HepG2 (cell line): ENCODE data around the gene KCNJ4. TPM values are rescaled to one million over a fixed set of nuclear protein-coding genes. Genes with fewer than 3 reads are reported as not detected.

Source experiments
- BCL3 ChIP-seq: sonication (generic); formaldehyde crosslinking; IDR thresholded peaks from 2 replicates; pipeline ENCODE4 v1.5.1; 2020; ENCODE audit warnings: mild to moderate bottlenecking, missing genetic modification reagents, moderate library complexity
- CSRNP2 ChIP-seq: sonication (generic); formaldehyde crosslinking; conservative IDR thresholded peaks from 2 replicates; pipeline ENCODE4 v1.8.0; 2022; ENCODE audit warnings: low read depth, missing genetic modification reagents
- EZH2 ChIP-seq: conservative IDR thresholded peaks from 2 replicates; pipeline ENCODE4 v1.6.1; 2012; ENCODE audit warnings: mild to moderate bottlenecking, low read depth, low read length, moderate library complexity
- GABPB1 ChIP-seq: IDR thresholded peaks from 2 replicates; pipeline ENCODE4 v1.6.1; 2016; ENCODE audit warnings: mild to moderate bottlenecking, missing genetic modification reagents, moderate library complexity, missing compliant biosample characterization
- GTF2F1 ChIP-seq: fragments of 150-350 bp; IDR thresholded peaks from 2 replicates; pipeline ENCODE4 v1.6.1; 2014; ENCODE audit warnings: low read length
- JUN ChIP-seq: sonication (generic); formaldehyde crosslinking; IDR thresholded peaks from 2 replicates; pipeline ENCODE4 v1.4.0; 2020; ENCODE audit warnings: mild to moderate bottlenecking, missing genetic modification reagents
- MYPOP ChIP-seq: sonication (generic); formaldehyde crosslinking; IDR thresholded peaks from 2 replicates; pipeline ENCODE4 v1.8.1; 2023; ENCODE audit warnings: mild to moderate bottlenecking, moderate library complexity, missing genetic modification reagents
- PAXIP1 ChIP-seq: sonication (generic); formaldehyde crosslinking; conservative IDR thresholded peaks from 2 replicates; pipeline ENCODE4 v1.4.0; 2020; ENCODE audit warnings: mild to moderate bottlenecking, missing genetic modification reagents, moderate library complexity
- PBX3 ChIP-seq: sonication (generic); formaldehyde crosslinking; IDR thresholded peaks from 2 replicates; pipeline ENCODE4 v1.8.1; 2023; ENCODE audit warnings: missing genetic modification reagents, inconsistent platforms, borderline replicate concordance
- POLR2G ChIP-seq: fragments of 200-400 bp; formaldehyde crosslinking; IDR thresholded peaks from 2 replicates; pipeline ENCODE4 v1.6.1; 2018; ENCODE audit warnings: mild to moderate bottlenecking, low read depth, low read length, moderate library complexity
- RBAK ChIP-seq: sonication (generic); formaldehyde crosslinking; IDR thresholded peaks from 2 replicates; pipeline ENCODE4 v1.5.1; 2020; ENCODE audit warnings: mild to moderate bottlenecking, missing genetic modification reagents
- TERF1 ChIP-seq: sonication (generic); formaldehyde crosslinking; IDR thresholded peaks from 2 replicates; pipeline ENCODE4 v1.8.0; 2022; ENCODE audit warnings: mild to moderate bottlenecking, missing genetic modification reagents, moderate library complexity
- TFDP1 ChIP-seq: IDR thresholded peaks from 2 replicates; pipeline ENCODE4 v1.6.1; 2016; ENCODE audit warnings: missing compliant biosample characterization, missing genetic modification reagents, borderline replicate concordance
- ZMAT3 ChIP-seq: sonication (generic); formaldehyde crosslinking; conservative IDR thresholded peaks from 2 replicates; pipeline ENCODE4 v1.7.0; 2021; ENCODE audit warnings: missing genetic modification reagents
- ZNF44 ChIP-seq: sonication (generic); formaldehyde crosslinking; IDR thresholded peaks from 2 replicates; pipeline ENCODE4 v1.5.1; 2020; ENCODE audit warnings: mild to moderate bottlenecking, missing genetic modification reagents
- ZNF629 ChIP-seq: sonication (generic); formaldehyde crosslinking; conservative IDR thresholded peaks from 2 replicates; pipeline ENCODE4 v1.5.0; 2020; ENCODE audit warnings: missing genetic modification reagents
- ZNF775 ChIP-seq: sonication (generic); formaldehyde crosslinking; IDR thresholded peaks from 2 replicates; pipeline ENCODE4 v1.4.0; 2020; ENCODE audit warnings: missing genetic modification reagents, mild to moderate bottlenecking, moderate library complexity, borderline replicate concordance
- polyA plus RNA-seq, 8 experiments: library from polyadenylated mRNA; depleted of rRNA in 3 of 8; stranded (reverse) in 7 of 8; unstranded in 1 of 8; fragments of >200 nt; fragmentation: Illumina TruSeq in 4 of 8; extraction: Trizol in 4 of 8; gene quantifications; 2 replicates each; pipeline versions ENCODE4 v1.2.1 to v1.2.3, GENCODE V29; 2011 to 2016; ENCODE audit warnings: low read depth in 4 of 8, missing spikeins in 1 of 8, mixed read lengths in 1 of 8; ENCODE audit not compliant: insufficient read depth in 1 of 8
- total RNA-seq, 5 experiments: library from RNA; depleted of rRNA; stranded (reverse); fragments of >200 nt; fragmentation: Illumina TruSeq; extraction: Trizol; gene quantifications; 2 replicates each; pipeline ENCODE4 v1.2.3, GENCODE V29; 2016; ENCODE audit warnings: low read depth in 1 of 5

Gene KCNJ4
- total and polyA plus RNA-seq, 2 of the 13 experiments (the other 11 are each of a cell fraction or from before 2014, with no cell fraction given): not detected

- TF ChIP-seq MYPOP (CRISPR knock-in tag) (0 out of 2 replicates have a peak, but pooled peaks have one; percentile 15), EZH2 (no peak), POLR2G (peak; percentile 45; the same call in 1 of the 2 replicates), RBAK (CRISPR knock-in tag) (no peak), PBX3 (no peak), CSRNP2 (CRISPR knock-in tag) (no peak), TFDP1 (CRISPR knock-in tag) (no peak), ZNF629 (CRISPR knock-in tag) (peak; percentile 75), GTF2F1 (no peak), JUN (CRISPR knock-in tag) (0 out of 2 replicates have a peak, but pooled peaks have one; percentile 28), ZNF775 (CRISPR knock-in tag) (no peak), GABPB1 (CRISPR knock-in tag) (no peak), ZMAT3 (CRISPR knock-in tag) (no peak), ZNF44 (no peak), PAXIP1 (CRISPR knock-in tag) (no peak), TERF1 (CRISPR knock-in tag) (no peak), BCL3 (peak; percentile 62; the same call in 1 of the 2 replicates)
Measured at GRCh38 chr22:38467438-38467903, 12.5 kb upstream of the KCNJ4 start (continued).
